Fibroblast of mammary gland (primary cell): ENCODE data around the gene CLN3.
"Not testable (repeated sequence)": the region's sequence is repeated elsewhere in the genome, so short reads cannot be mapped to it uniquely, and the experiment has no call there.

Source experiments
- DNase-seq: peaks from one replicate; pipeline ENCODE4 v3.0.0-alpha.2; 2010; ENCODE audit warnings: low read depth
- H3K4me3 ChIP-seq: 2 replicates; pipeline ENCODE4 v1.5.1; 2011; ENCODE audit warnings: low read depth, mild to moderate bottlenecking, low read length, moderate library complexity; ENCODE audit not compliant: control insufficient read depth
- CTCF ChIP-seq: conservative IDR thresholded peaks from 2 replicates; pipeline ENCODE4 v1.5.1; 2011; ENCODE audit warnings: low read depth, low read length, inconsistent platforms; ENCODE audit not compliant: control insufficient read depth, insufficient read depth

CLN3 gene

GRCh38 chr16:28502290-28502689, 10.4 kb upstream of the CLN3 start:
- no peak overlapping the region for H3K4me3 ChIP-seq
- TF ChIP-seq CTCF: no peak
- no peak for DNase-seq

- no peak overlapping the region for H3K4me3 ChIP-seq
- no peak for TF ChIP-seq CTCF
- no peak for DNase-seq
These were observed 9.7 kb upstream of the CLN3 start for GRCh38 chr16:28501258-28502232.

- not testable (repeated sequence) for DNase-seq, H3K4me3 ChIP-seq
These were observed 8.8 kb upstream of the CLN3 start for GRCh38 chr16:28500476-28501180.

- DNase-seq: no peak
- H3K4me3 ChIP-seq: no peak overlapping the region
- TF ChIP-seq CTCF: no peak
These were observed 8.0 kb upstream of the CLN3 start for GRCh38 chr16:28499854-28500253.

GRCh38 chr16:28498666-28499381, 7.0 kb upstream of the CLN3 start:
- no peak for DNase-seq
- no peak for TF ChIP-seq CTCF
- no peak overlapping the region for H3K4me3 ChIP-seq

GRCh38 chr16:28497861-28498599, 6.2 kb upstream of the CLN3 start:
- H3K4me3 ChIP-seq: no peak overlapping the region
- DNase-seq: no peak
- TF ChIP-seq CTCF: no peak
